ENCODE data around the gene PEAR1.

PEAR1 gene

GRCh38 chr1:156936721-156937220 is 43.3 kb downstream of the PEAR1 start:
- Histone ChIP-seq H3K79me2 (ENCODE audit: control insufficient read depth, insufficient read depth, low read length, poor library complexity) (no peaks in the 10 kb centered on the region), H4K8ac (ENCODE audit: low read depth, low read length) (no peak overlapping the region), H3K4me3 (ENCODE audit: low read depth, low read length) (no peak overlapping the region), H3K4ac (ENCODE audit: low read depth, low read length) (no peak overlapping the region), H3K23ac (ENCODE audit: low read length) (no peak overlapping the region), H3K4me1 (ENCODE audit: control insufficient read depth in 1 of 2, insufficient read depth in 2 of 2, low read length in 2 of 2) (no peaks in the 10 kb centered on the region), H2AK5ac (ENCODE audit: low read length) (no peak overlapping the region), H3K27me3 (ENCODE audit: insufficient read depth, low read length) (no peaks in the 10 kb centered on the region), H2BK12ac (ENCODE audit: low read length) (no peak overlapping the region), H3K27ac (ENCODE audit: low read depth, low read length) (no peak overlapping the region), H3K36me3 (ENCODE audit: control insufficient read depth in 1 of 2, insufficient read depth in 2 of 2, low read length in 2 of 2) (peaks cover 47 to 62% of the 10 kb centered on the region in 2 experiments), H3K79me1 (ENCODE audit: low read length) (no peaks in the 10 kb centered on the region), H4K91ac (ENCODE audit: low read depth, low read length) (no peak overlapping the region), H3K9me3 (ENCODE audit: insufficient read depth, low read depth, low read length) (no peaks in the 10 kb centered on the region), H2AFZ (ENCODE audit: insufficient read depth, low read length, poor library complexity) (no peak overlapping the region), H4K12ac (ENCODE audit: low read depth, low read length) (no peak overlapping the region), H3K9ac (ENCODE audit: low read length) (no peak overlapping the region), H3K18ac (ENCODE audit: low read length) (no peak overlapping the region), H2BK120ac (ENCODE audit: insufficient read depth, low read length, poor library complexity) (no peak overlapping the region), H3K4me2 (ENCODE audit: low read length) (no peak overlapping the region), H3K14ac (ENCODE audit: low read length) (no peak overlapping the region), H2BK5ac (ENCODE audit: low read depth, low read length, poor library complexity) (no peak overlapping the region)
- no peak for DNase-seq
- no CpG with 5 or more reads among the region's 10 CpGs for WGBS (ENCODE audit: extremely low coverage, insufficient coverage, insufficient read length)

- Histone ChIP-seq H3K4ac (ENCODE audit: low read depth, low read length) (no peak overlapping the region), H3K36me3 (ENCODE audit: control insufficient read depth in 1 of 2, insufficient read depth in 2 of 2, low read length in 2 of 2) (peaks cover 53 to 73% of the 10 kb centered on the region in 2 experiments)
- no CpG with 5 or more reads among the region's 8 CpGs for WGBS (ENCODE audit: extremely low coverage, insufficient coverage, insufficient read length)
These were observed 44.4 kb downstream of the PEAR1 start for GRCh38 chr1:156937883-156938282.

GRCh38 chr1:156938813-156939212 is 45.3 kb downstream of the PEAR1 start:
- Histone ChIP-seq H3K36me3 (ENCODE audit: control insufficient read depth in 1 of 2, insufficient read depth in 2 of 2, low read length in 2 of 2) (peaks cover 57 to 79% of the 10 kb centered on the region in 2 experiments), H3K9me3 (ENCODE audit: insufficient read depth, low read depth, low read length) (no peaks in the 10 kb centered on the region), H3K9ac (ENCODE audit: low read length) (no peak overlapping the region), H3K18ac (ENCODE audit: low read length) (no peak overlapping the region), H3K79me1 (ENCODE audit: low read length) (no peaks in the 10 kb centered on the region), H3K27me3 (ENCODE audit: insufficient read depth, low read length) (no peaks in the 10 kb centered on the region), H4K91ac (ENCODE audit: low read depth, low read length) (no peak overlapping the region), H3K4ac (ENCODE audit: low read depth, low read length) (no peak overlapping the region), H3K4me3 (ENCODE audit: low read depth, low read length) (no peak overlapping the region), H2AFZ (ENCODE audit: insufficient read depth, low read length, poor library complexity) (no peak overlapping the region), H3K79me2 (ENCODE audit: control insufficient read depth, insufficient read depth, low read length, poor library complexity) (no peaks in the 10 kb centered on the region), H3K4me2 (ENCODE audit: low read length) (no peak overlapping the region), H3K4me1 (ENCODE audit: control insufficient read depth in 1 of 2, insufficient read depth in 2 of 2, low read length in 2 of 2) (no peaks in the 10 kb centered on the region), H3K27ac (ENCODE audit: low read depth, low read length) (no peak overlapping the region), H3K14ac (ENCODE audit: low read length) (no peak overlapping the region), H2BK12ac (ENCODE audit: low read length) (no peak overlapping the region), H2AK5ac (ENCODE audit: low read length) (no peak overlapping the region), H4K8ac (ENCODE audit: low read depth, low read length) (no peak overlapping the region), H4K12ac (ENCODE audit: low read depth, low read length) (no peak overlapping the region), H2BK5ac (ENCODE audit: low read depth, low read length, poor library complexity) (no peak overlapping the region), H2BK120ac (ENCODE audit: insufficient read depth, low read length, poor library complexity) (no peak overlapping the region), H3K23ac (ENCODE audit: low read length) (no peak overlapping the region)
- no CpG with 5 or more reads among the region's 7 CpGs for WGBS (ENCODE audit: extremely low coverage, insufficient coverage, insufficient read length)
- DNase-seq, result no peak

More at GRCh38 chr1:156937883-156938282, 44.4 kb downstream of the PEAR1 start:
- Histone ChIP-seq H2AFZ (ENCODE audit: insufficient read depth, low read length, poor library complexity) (no peak overlapping the region), H2BK120ac (ENCODE audit: insufficient read depth, low read length, poor library complexity) (no peak overlapping the region), H3K79me1 (ENCODE audit: low read length) (no peaks in the 10 kb centered on the region), H3K14ac (ENCODE audit: low read length) (no peak overlapping the region), H3K27ac (ENCODE audit: low read depth, low read length) (no peak overlapping the region), H4K8ac (ENCODE audit: low read depth, low read length) (no peak overlapping the region), H3K27me3 (ENCODE audit: insufficient read depth, low read length) (no peaks in the 10 kb centered on the region), H3K9me3 (ENCODE audit: insufficient read depth, low read depth, low read length) (no peaks in the 10 kb centered on the region), H3K4me2 (ENCODE audit: low read length) (no peak overlapping the region), H3K4me3 (ENCODE audit: low read depth, low read length) (no peak overlapping the region), H2BK12ac (ENCODE audit: low read length) (no peak overlapping the region), H3K9ac (ENCODE audit: low read length) (no peak overlapping the region), H3K23ac (ENCODE audit: low read length) (no peak overlapping the region), H3K4me1 (ENCODE audit: control insufficient read depth in 1 of 2, insufficient read depth in 2 of 2, low read length in 2 of 2) (no peaks in the 10 kb centered on the region), H4K91ac (ENCODE audit: low read depth, low read length) (no peak overlapping the region), H3K79me2 (ENCODE audit: control insufficient read depth, insufficient read depth, low read length, poor library complexity) (no peaks in the 10 kb centered on the region), H4K12ac (ENCODE audit: low read depth, low read length) (no peak overlapping the region), H2AK5ac (ENCODE audit: low read length) (no peak overlapping the region), H3K18ac (ENCODE audit: low read length) (no peak overlapping the region), H2BK5ac (ENCODE audit: low read depth, low read length, poor library complexity) (no peak overlapping the region)
- DNase-seq, result no peak

- no peak overlapping the region for H2BK5ac ChIP-seq (ENCODE audit: low read depth, low read length, poor library complexity)
- H4K8ac ChIP-seq (ENCODE audit: low read depth, low read length), result no peak overlapping the region
- H3K4ac ChIP-seq (ENCODE audit: low read depth, low read length), result no peak overlapping the region
- no peak overlapping the region for H3K4me3 ChIP-seq (ENCODE audit: low read depth, low read length)
- no peak overlapping the region for H2BK12ac ChIP-seq (ENCODE audit: low read length)
- H3K18ac ChIP-seq (ENCODE audit: low read length), result no peak overlapping the region
- no peak overlapping the region for H4K91ac ChIP-seq (ENCODE audit: low read depth, low read length)
- WGBS (ENCODE audit: extremely low coverage, insufficient coverage, insufficient read length), result no CpG with 5 or more reads among the region's 13 CpGs
- H3K9ac ChIP-seq (ENCODE audit: low read length), result no peak overlapping the region
- no peak overlapping the region for H2BK120ac ChIP-seq (ENCODE audit: insufficient read depth, low read length, poor library complexity)
- H3K79me1 ChIP-seq (ENCODE audit: low read length), result no peaks in the 10 kb centered on the region
- H3K36me3 ChIP-seq (ENCODE audit: control insufficient read depth in 1 of 2, insufficient read depth in 2 of 2, low read length in 2 of 2), result peaks cover 66 to 88% of the 10 kb centered on the region in 2 experiments
- H3K4me2 ChIP-seq (ENCODE audit: low read length), result no peak overlapping the region
- no peak for DNase-seq
- H3K9me3 ChIP-seq (ENCODE audit: insufficient read depth, low read depth, low read length), result no peaks in the 10 kb centered on the region
- H2AFZ ChIP-seq (ENCODE audit: insufficient read depth, low read length, poor library complexity), result no peak overlapping the region
- H3K23ac ChIP-seq (ENCODE audit: low read length), result no peak overlapping the region
- no peak overlapping the region for H3K14ac ChIP-seq (ENCODE audit: low read length)
- no peaks in the 10 kb centered on the region for H3K27me3 ChIP-seq (ENCODE audit: insufficient read depth, low read length)
- H4K12ac ChIP-seq (ENCODE audit: low read depth, low read length), result no peak overlapping the region
- H2AK5ac ChIP-seq (ENCODE audit: low read length), result no peak overlapping the region
- H3K79me2 ChIP-seq (ENCODE audit: control insufficient read depth, insufficient read depth, low read length, poor library complexity), result no peaks in the 10 kb centered on the region
- H3K4me1 ChIP-seq (ENCODE audit: control insufficient read depth in 1 of 2, insufficient read depth in 2 of 2, low read length in 2 of 2), result no peaks in the 10 kb centered on the region
- no peak overlapping the region for H3K27ac ChIP-seq (ENCODE audit: low read depth, low read length)
These were observed 46.3 kb downstream of the PEAR1 start for GRCh38 chr1:156939786-156940334.

Measured in trophoblast cell (in vitro differentiated cells and primary cell).